Ovary (tissue), 9 donors: ENCODE data around the gene GYPB. TPM values are rescaled to one million over a fixed set of nuclear protein-coding genes. Genes with fewer than 3 reads are reported as not detected.
"Not testable (repeated sequence)": the region's sequence is repeated elsewhere in the genome, so short reads cannot be mapped to it uniquely, and the experiment has no call there.

Experiments used
- DNase-seq, 5 donors: peaks; one replicate each; pipeline ENCODE4 v3.0.0-alpha.2; 2019 to 2020
- H3K27ac ChIP-seq, 2 donors: fragments of 200-600 bp; one replicate each; pipeline versions ENCODE4 v1.5.1 to v1.8.0; 2019 to 2022
- H3K27me3 ChIP-seq: fragments of 200-600 bp; one replicate; pipeline ENCODE4 v1.8.0; 2022
- H3K36me3 ChIP-seq: fragments of 200-600 bp; sonication (generic); one replicate; pipeline ENCODE4 v1.5.1; 2019
- H3K4me1 ChIP-seq: one replicate; pipeline ENCODE4 v1.8.1; 2013; ENCODE audit warnings: mild to moderate bottlenecking, moderate library complexity; ENCODE audit not compliant: insufficient read depth
- H3K4me3 ChIP-seq: fragments of 200-600 bp; sonication (generic); one replicate; pipeline ENCODE4 v1.5.1; 2017
- H3K9me3 ChIP-seq, 2 donors: fragments of 200-600 bp in 1 of 2; sonication (generic) in 1 of 2; one replicate each; pipeline versions ENCODE4 v1.5.1 to v1.8.1; 2013 to 2019; ENCODE audit warnings: mild to moderate bottlenecking in 1 of 2, moderate library complexity in 1 of 2
- WGBS, 3 donors: extraction: QIAGEN DNeasy Blood & Tissue Kit in 1 of 3; methylation state at CpG; one replicate each; pipeline versions ENCODE4 v1.1.5 to v1.1.7; 2013 to 2017; 5-methylcytosine and 5-hydroxymethylcytosine counted together
- intact Hi-C, 4 donors: fragments of 100-400 bp; cut with DNase I; formaldehyde crosslinking; loops; one replicate each; pipeline versions ENCODE4 v1.11.0 to v1.15.1; 2022 to 2023
- polyA plus RNA-seq, 2 donors: library from polyadenylated mRNA; stranded (reverse); fragments of 200-250 nt in 1 of 2; fragments of 350-450 nt in 1 of 2; fragmentation: Illumina TruSeq in 1 of 2; extraction: RNeasy Lipid Tissue Mini Kit (QIAGEN cat#74804) in 1 of 2; gene quantifications; one replicate each; pipeline ENCODE4 v1.2.3, GENCODE V29; 2013 to 2014
- total RNA-seq, 7 donors: library from RNA; depleted of rRNA in 2 of 7; stranded (reverse); fragments of >200 nt in 2 of 7; fragmentation: NEBNext Ultra II Directional in 3 of 7; extraction: Animal tissue kit (Norgen Biotek cat#: 25700) in 3 of 7; gene quantifications; one replicate each; pipeline versions ENCODE4 v1.1.0 to v1.2.4, GENCODE V29; 2016 to 2023
- donor health status: DM: no; HTN: no; CAD: no; lungs with moderate emphysema.
- donor health status: DM: no; HTN: no; CAD: no.
- donor health status: Bipolar disorder and iron deficiency.
- donor health status: DM: yes; HTN: yes; CAD: no.
- donor health status: DM: no; HTN: no; CAD: no.
- donor health status: DM: yes; HTN: yes; CAD: no.

Gene GYPB
- total and polyA plus RNA-seq, 9 donors = not detected

GRCh38 chr4:144031875-144032274, 12.7 kb upstream of the GYPB start:
- H3K4me1 ChIP-seq, H3K27ac ChIP-seq, H3K4me3 ChIP-seq, DNase-seq, H3K27me3 ChIP-seq, H3K9me3 ChIP-seq, intact Hi-C loops, H3K36me3 ChIP-seq: not testable (repeated sequence)
- 49 to 87% (median 74%) methylated on average over 4 of the region's 4 CpGs for WGBS, 3 donors

DNA sequence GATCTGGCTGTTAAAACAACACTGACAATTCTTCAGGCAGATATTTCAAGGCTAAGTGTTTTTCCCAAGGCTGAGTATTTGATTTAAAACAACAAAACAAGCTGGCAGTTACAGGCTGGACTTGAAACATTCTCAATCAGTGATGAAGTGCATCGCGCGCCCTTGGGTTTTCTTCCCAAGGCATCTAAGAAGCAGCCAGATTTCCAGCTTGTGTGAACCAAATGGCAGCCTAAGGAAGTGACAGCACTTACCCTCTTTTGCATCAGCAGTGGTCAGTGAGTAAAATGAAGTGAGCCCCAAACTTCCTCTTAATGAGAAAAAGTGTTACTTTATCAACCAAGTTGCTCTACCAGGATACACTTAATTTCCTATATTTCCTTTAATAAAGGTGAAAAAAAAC, 12.2 kb upstream of the GYPB start:
- H3K36me3 ChIP-seq, H3K4me3 ChIP-seq, H3K27me3 ChIP-seq, DNase-seq, H3K9me3 ChIP-seq, H3K4me1 ChIP-seq, intact Hi-C loops, H3K27ac ChIP-seq: not testable (repeated sequence)
- 59 to 81% (median 74%) methylated on average over 3 of the region's 3 CpGs for WGBS, 3 donors

DNA sequence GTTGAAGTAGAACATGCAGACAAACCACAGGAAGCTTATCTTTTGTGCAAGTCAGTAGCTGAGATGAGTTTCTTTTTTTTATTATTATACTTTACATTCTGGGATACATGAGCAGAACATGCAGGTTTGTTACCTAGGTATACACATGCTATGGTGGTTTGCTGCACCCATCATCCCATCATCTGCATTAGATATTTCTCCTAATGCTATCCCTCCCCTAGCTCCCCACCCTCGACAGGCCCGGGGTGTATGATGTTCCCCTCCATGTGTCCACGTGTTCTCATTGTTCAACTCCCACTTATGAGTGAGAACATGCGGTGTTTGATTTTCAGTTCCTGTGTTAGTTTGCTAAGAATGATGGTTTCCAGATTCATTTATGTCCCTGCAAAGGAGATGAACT, 11.5 kb upstream of the GYPB start:
- H3K27me3 ChIP-seq, DNase-seq, H3K27ac ChIP-seq, H3K4me1 ChIP-seq, H3K36me3 ChIP-seq, H3K4me3 ChIP-seq, intact Hi-C loops, H3K9me3 ChIP-seq: not testable (repeated sequence)
- WGBS, 3 donors = 9 to 23% (median 20%) methylated on average over 4 of the region's 4 CpGs

DNA sequence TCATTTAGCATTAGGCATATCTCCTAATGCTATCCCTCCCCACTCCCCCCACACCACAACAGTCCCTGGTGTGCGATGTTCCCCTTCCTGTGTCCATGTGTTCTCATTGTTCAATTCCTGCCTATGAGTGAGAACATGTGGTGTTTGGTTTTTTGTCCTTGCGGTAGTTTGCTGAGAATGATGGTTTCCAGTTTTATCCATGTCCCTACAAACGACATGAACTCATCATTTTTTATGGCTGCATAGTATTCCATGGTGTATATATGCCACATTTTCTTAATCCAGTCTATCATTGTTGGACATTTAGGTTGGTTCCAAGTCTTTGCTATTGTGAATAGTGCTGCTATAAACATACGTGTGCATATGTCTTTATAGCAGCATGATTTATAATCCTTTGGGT, 7.5 kb upstream of the GYPB start:
- H3K4me1 ChIP-seq, DNase-seq, H3K27ac ChIP-seq, H3K27me3 ChIP-seq, H3K4me3 ChIP-seq, H3K9me3 ChIP-seq, H3K36me3 ChIP-seq, intact Hi-C loops: not testable (repeated sequence)
- whole genome bisulfite sequencing, 3 donors = 85 to 89% (median 87%) methylated on average over 4 of the region's 4 CpGs

DNA sequence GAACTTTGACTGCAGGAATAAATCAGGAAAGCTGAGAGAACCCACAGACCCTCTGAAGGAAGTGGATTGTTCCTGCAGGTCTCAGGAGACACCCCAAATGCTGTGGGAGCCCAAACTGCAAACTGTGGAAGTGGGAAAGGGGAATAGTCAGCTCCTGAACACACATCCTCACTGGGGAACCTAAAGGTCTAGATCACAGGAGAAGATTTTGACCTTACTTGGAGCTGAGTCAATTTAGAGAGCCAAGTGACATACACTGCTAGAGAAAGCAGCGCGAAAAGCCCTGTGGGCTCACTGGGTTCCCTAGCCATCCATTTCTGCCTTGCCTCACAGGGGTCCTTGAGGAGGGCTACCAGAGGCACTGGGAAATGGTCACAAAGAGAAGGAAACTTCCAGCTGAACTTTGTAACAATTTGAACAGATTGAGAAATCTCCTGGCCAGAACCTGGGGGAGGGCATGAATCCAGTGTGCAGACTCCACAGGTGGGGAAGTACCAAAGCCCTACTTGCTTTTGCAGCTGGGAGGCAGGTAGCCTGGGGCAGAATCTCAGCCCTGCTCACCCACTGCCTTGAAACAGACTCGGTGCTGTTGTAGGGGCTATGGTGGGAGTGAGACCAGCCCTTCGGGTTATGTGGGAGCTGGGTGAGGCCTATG, 5.3 kb upstream of the GYPB start:
- H3K27me3 ChIP-seq, H3K4me3 ChIP-seq, DNase-seq, H3K4me1 ChIP-seq, H3K36me3 ChIP-seq, H3K9me3 ChIP-seq, intact Hi-C loops, H3K27ac ChIP-seq: not testable (repeated sequence)
- 66 to 72% (median 71%) methylated on average over 4 of the region's 4 CpGs for WGBS, 3 donors

- intact Hi-C loops, H3K4me3 ChIP-seq, H3K27ac ChIP-seq, DNase-seq, H3K36me3 ChIP-seq, H3K4me1 ChIP-seq, H3K27me3 ChIP-seq, H3K9me3 ChIP-seq: not testable (repeated sequence)
- 46 to 57% (median 48%) methylated on average over 2 to 3 of the region's 3 CpGs for WGBS, 3 donors
These were observed 3.7 kb upstream of the GYPB start for GRCh38 chr4:144022772-144023400.

DNA sequence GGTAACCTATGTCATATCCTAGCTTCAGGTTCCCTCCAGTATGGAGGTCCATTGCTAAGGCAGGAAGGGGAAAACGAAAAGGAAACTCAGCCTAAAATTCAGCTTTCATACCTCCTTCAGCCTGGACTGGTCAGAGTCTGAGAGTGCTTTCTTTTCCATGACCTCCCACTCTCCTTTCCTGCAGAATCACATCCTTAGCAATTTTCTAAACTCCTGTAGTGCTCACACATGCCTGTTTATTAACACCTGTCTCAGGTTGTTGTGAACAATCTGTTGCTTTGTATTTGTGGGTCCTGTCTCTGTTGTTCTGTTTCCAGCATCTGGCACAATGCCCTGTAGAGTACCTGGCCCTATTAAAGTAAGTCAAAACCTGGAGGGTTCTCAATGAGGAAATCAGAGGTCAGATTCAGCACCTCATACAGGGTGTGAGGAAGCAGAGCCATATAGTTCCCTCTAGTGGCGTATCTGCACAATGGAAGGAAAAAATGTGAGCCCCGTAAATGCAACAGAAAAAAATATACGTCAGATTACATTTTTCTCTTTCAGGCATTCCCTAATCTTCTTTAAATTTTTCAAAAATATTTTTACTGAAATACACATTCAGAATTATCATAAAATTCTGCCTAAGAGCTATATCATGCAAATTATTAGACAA, 2.3 kb upstream of the GYPB start:
- H3K4me1 ChIP-seq, intact Hi-C loops, H3K9me3 ChIP-seq, H3K36me3 ChIP-seq, H3K4me3 ChIP-seq, H3K27me3 ChIP-seq, H3K27ac ChIP-seq, DNase-seq: not testable (repeated sequence)
- 38 to 51% (median 41%) methylated on average over 4 of the region's 4 CpGs for WGBS, 3 donors

DNA sequence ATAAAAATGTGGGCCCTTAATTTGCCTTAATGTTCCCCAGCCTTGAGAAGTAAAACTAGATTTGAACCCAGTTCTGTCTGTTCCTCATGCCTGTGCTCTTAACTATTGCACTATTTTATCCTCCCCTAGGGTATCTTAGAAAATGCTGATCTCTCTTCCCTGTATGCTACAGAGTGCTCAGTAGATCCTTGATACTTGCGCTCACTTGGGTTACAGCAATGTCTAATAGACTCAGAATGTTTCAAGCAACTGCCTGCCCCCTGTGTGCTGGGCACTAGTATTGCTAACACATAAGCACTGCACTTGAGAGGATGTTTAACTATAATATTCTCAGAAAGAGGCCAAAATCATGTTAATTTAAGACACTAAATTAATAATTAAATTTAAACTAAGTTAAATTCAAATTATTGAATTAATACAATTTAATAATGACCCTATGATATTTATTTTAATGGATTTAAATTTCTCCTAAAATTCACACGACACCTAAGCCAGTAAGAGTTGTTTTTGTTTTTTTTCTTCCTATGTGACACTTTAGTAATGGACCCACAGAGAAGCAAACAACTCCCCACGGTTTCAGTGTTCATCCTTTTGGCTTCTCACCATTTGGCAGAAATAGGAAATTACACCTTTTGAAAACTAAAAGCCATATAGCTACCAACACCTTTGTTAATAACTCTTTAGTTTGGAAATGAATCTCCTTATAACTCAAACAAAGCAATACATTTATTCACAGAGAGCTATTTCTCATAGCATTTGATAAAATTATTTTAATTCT, 768 bp downstream of the GYPB start:
- WGBS, 3 donors = 78 to 81% (median 80%) methylated on average over 3 of the region's 3 CpGs
- not testable (repeated sequence) for H3K4me3 ChIP-seq

DNA sequence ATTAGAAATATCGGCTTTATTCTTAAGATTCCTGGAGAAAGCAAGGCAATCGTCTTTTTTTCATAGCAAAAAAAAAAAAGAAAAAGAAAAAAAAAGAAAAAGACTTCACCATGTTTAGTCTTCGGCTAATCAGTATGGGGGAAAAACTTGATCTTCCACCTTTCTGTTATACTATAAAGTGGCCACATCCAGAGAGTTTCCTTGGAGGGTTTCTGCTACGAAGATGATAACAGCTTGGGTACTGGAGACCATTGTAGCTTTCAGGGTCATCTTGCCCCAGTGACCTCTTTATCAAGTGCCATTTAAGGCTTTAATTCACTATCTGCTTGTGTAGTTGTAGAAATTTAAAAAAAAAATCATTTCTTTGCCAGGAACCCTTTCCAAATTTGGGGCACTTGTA, 1.9 kb downstream of the GYPB start:
- H3K27me3 ChIP-seq, H3K4me3 ChIP-seq, H3K4me1 ChIP-seq, DNase-seq, H3K27ac ChIP-seq, H3K9me3 ChIP-seq, intact Hi-C loops, H3K36me3 ChIP-seq: not testable (repeated sequence)
- WGBS, 3 donors = 36 to 62% (median 45%) methylated on average over 4 of the region's 4 CpGs

More for the DNA sequence above, 768 bp downstream of the GYPB start:
- DNase-seq, H3K27me3 ChIP-seq, H3K36me3 ChIP-seq, H3K27ac ChIP-seq, intact Hi-C loops, H3K4me1 ChIP-seq, H3K9me3 ChIP-seq: not testable (repeated sequence)

- H3K27me3 ChIP-seq, H3K9me3 ChIP-seq, H3K36me3 ChIP-seq, H3K4me3 ChIP-seq, H3K4me1 ChIP-seq, DNase-seq, intact Hi-C loops, H3K27ac ChIP-seq: not testable (repeated sequence)
- 90 to 95% (median 95%) methylated on average over 2 of the region's 2 CpGs for WGBS, 3 donors
These were observed 3.0 kb downstream of the GYPB start for GRCh38 chr4:144016057-144016605.
